ENCODE results near the gene MAPK9.

Gene MAPK9

GRCh38 chr5:180290568-180291233 is 1.2 kb downstream of the MAPK9 start:
- Mint-ChIP-seq H3K4me1 (peaks cover 53% of the 10 kb centered on the region), H3K4me3 (peak overlapping the region; percentile 80 to 93), H3K27me3 (no peaks in the 10 kb centered on the region), H3K9me3 (no peaks in the 10 kb centered on the region), H3K27ac (peak overlapping the region; percentile 55 to 81)
- DNase-seq, result no peak
- ATAC-seq, result no peak

DNA sequence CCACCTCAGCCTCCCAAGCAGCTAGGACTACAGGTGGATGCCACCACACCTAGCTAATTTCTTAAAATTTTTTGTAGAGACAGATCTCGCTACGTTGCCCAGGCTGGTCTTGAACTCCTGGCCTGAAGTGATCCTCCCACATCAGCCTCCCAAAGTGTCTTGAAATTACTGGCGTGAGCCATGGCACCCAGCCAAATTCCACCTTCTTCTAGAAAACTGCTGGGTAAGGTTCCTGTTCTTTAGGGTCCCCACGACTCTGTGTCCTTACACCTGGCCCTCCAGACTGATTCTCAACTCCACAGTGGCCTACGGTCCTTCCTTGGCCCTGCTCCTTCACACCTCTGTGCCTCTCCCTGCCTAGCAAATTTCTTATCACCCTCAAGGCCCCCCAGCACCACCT is 1.9 kb downstream of the MAPK9 start:
- Mint-ChIP-seq H3K4me1 (peaks cover 50% of the 10 kb centered on the region), H3K27me3 (no peaks in the 10 kb centered on the region), H3K27ac (no peak overlapping the region), H3K9me3 (no peaks in the 10 kb centered on the region), H3K4me3 (peak overlapping the region; percentile 80 to 93)
- DNase-seq (no peak), ATAC-seq (no peak)

DNA sequence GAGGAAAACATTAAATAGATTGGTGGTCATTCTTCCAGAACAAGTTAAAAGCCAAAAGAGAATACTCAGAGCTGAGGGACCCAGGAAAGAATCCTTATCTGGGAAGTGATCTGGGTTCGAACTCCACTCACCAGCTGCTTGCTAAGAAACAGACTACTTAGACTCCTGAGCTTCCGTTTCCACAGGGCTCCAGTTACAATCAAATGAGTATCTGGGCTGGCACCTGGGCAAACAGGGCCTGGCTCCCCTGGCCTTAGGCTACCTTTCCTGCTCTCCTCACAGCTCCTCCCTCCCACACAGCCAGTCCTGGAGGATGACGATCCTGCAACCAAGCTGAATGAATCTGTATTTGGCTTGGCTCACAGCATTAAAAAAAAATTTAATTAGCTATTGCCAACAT is 2.5 kb downstream of the MAPK9 start:
- H3K4me1 Mint-ChIP-seq, result peaks cover 44% of the 10 kb centered on the region
- H3K27ac Mint-ChIP-seq, result no peak overlapping the region
- H3K9me3 Mint-ChIP-seq, result no peaks in the 10 kb centered on the region
- ATAC-seq (no peak), DNase-seq (no peak)
- no peak overlapping the region for H3K4me3 Mint-ChIP-seq
- H3K27me3 Mint-ChIP-seq, result no peaks in the 10 kb centered on the region

GRCh38 chr5:180287868-180288267 is 4.0 kb downstream of the MAPK9 start:
- Mint-ChIP-seq H3K27me3 (no peaks in the 10 kb centered on the region), H3K4me1 (peaks cover 32% of the 10 kb centered on the region), H3K9me3 (no peaks in the 10 kb centered on the region), H3K4me3 (no peak overlapping the region), H3K27ac (no peak overlapping the region)
- ATAC-seq (no peak), DNase-seq (no peak)

- ATAC-seq (no peak), DNase-seq (no peak)
- H3K4me1 Mint-ChIP-seq, result peaks cover 27% of the 10 kb centered on the region
- no peak overlapping the region for H3K4me3 Mint-ChIP-seq
- H3K27ac Mint-ChIP-seq, result no peak overlapping the region
- peaks cover 0 to 3% of the 10 kb centered on the region in 2 donors for H3K9me3 Mint-ChIP-seq
- H3K27me3 Mint-ChIP-seq, result no peaks in the 10 kb centered on the region
These were observed 4.5 kb downstream of the MAPK9 start for GRCh38 chr5:180287404-180287803.

GRCh38 chr5:180284149-180284548 is 7.7 kb downstream of the MAPK9 start:
- Mint-ChIP-seq H3K9me3 (peaks cover 8 to 18% of the 10 kb centered on the region in 2 donors), H3K4me3 (no peak overlapping the region), H3K27me3 (no peaks in the 10 kb centered on the region), H3K27ac (no peak overlapping the region), H3K4me1 (peaks cover 7% of the 10 kb centered on the region)
- DNase-seq, result no peak
- ATAC-seq, result no peak

DNA sequence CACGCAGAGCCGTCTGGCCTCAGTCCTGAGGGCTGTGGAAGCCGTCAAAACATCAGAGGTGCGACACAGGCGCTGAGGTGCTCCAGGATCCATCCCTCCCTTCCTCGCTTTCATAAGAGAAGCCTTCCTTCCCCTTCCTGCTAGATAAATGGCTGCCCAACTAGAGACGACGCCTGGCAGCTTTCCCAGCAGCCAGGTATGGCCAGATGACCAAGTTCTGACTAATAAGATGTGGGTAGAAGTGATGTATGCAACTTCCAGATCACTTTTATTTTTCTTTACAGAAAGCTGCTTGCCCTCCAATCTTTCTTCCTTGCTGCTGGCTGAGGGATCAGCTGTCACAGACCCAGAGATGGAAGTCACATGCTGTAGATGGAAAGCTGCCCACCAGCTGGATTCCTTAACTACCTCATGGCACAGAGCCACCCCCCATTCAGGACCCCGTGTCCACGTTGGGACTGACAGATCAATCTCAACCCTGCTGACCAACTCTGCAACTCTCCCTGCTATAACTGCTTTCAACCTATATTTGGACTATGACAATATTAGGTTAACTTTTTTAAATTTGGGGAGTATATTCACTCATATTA is 8.8 kb downstream of the MAPK9 start:
- H3K4me1 Mint-ChIP-seq, result peaks cover 7% of the 10 kb centered on the region
- H3K27me3 Mint-ChIP-seq, result no peaks in the 10 kb centered on the region
- DNase-seq, result no peak
- H3K4me3 Mint-ChIP-seq, result no peak overlapping the region
- ATAC-seq, result no peak
- peaks cover 9 to 28% of the 10 kb centered on the region in 2 donors for H3K9me3 Mint-ChIP-seq
- H3K27ac Mint-ChIP-seq, result no peak overlapping the region

DNA sequence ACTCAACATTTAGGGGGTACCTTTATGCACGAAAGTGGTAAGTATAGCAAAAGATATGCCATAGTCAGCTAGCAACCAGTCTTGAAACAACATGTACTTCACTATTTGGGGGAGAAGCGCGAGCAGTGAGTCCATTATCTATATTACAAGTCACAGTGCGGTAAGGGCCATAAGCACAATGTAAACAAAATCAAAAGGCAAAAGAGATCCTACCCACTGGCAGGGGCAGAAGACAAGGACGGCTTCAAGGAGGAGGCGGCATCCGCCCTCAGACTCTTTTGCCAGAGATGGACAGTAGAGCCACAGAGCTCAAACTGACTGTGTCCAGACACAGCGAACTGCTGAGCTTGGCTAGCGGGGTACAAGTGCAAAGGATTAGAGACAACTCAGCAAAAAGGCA is 9.6 kb downstream of the MAPK9 start:
- no peak overlapping the region for H3K4me3 Mint-ChIP-seq
- H3K9me3 Mint-ChIP-seq, result peaks cover 11 to 31% of the 10 kb centered on the region in 2 donors
- ATAC-seq, result no peak
- no peaks in the 10 kb centered on the region for H3K4me1 Mint-ChIP-seq
- peak overlapping the region in 1 of 2 donors; percentile 73 for H3K27ac Mint-ChIP-seq
- no peaks in the 10 kb centered on the region for H3K27me3 Mint-ChIP-seq
- DNase-seq, result no peak

- Mint-ChIP-seq H3K27me3 (no peaks in the 10 kb centered on the region), H3K4me3 (no peak overlapping the region), H3K9me3 (peaks cover 15 to 35% of the 10 kb centered on the region in 2 donors), H3K4me1 (no peaks in the 10 kb centered on the region), H3K27ac (no peak overlapping the region)
- ATAC-seq (no peak), DNase-seq (no peak)
These were observed 10.2 kb downstream of the MAPK9 start for GRCh38 chr5:180281706-180282105.

DNA sequence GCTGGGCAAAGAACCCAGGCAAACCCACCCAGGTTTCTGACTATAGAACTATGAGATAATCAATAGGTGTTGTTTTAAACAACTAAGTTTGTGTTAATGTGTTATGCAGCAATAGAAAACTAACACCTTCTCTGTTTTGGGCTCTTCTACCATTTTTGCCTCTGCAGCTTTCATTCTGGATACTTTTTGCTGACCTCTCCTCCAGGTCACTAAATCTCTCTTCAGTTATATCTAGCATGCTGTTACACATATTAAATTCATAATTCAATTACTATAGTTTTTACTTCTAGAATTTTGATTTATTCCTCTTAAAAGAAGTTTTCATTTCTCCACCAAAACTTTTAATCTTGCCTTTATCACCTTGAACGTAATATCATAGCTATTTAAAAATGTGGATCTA is 17.2 kb downstream of the MAPK9 start:
- H3K9me3 Mint-ChIP-seq, result peaks cover 42 to 70% of the 10 kb centered on the region in 2 donors
- no peak overlapping the region for H3K4me3 Mint-ChIP-seq

GRCh38 chr5:180271221-180271620 is 20.7 kb downstream of the MAPK9 start:
- Mint-ChIP-seq H3K27ac (no peak overlapping the region), H3K4me3 (no peak overlapping the region), H3K9me3 (peaks cover 34 to 47% of the 10 kb centered on the region in 2 donors), H3K4me1 (no peaks in the 10 kb centered on the region), H3K27me3 (no peaks in the 10 kb centered on the region)
- ATAC-seq, result no peak
- DNase-seq, result no peak

More for the DNA sequence above, 17.2 kb downstream of the MAPK9 start:
- DNase-seq (no peak), ATAC-seq (no peak)
- no peak overlapping the region for H3K27ac Mint-ChIP-seq
- no peaks in the 10 kb centered on the region for H3K4me1 Mint-ChIP-seq
- no peaks in the 10 kb centered on the region for H3K27me3 Mint-ChIP-seq

DNA sequence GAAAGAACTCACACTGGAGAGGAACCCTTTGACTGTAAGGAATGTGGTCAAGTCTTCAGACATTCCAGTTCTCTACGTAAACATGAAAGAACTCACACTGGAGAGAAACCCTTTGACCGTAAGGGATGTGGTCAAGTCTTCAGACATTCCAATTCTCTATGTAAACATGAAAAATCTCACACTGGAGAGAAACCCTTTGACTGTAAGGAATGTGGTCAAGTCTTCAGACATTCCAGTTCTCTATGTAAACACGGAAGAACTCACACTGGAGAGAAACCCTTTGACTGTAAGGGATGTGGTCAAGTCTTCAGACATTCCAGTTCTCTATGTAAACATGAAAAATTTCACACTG is 32.6 kb downstream of the MAPK9 start:
- Mint-ChIP-seq H3K4me3 (no peak overlapping the region), H3K4me1 (no peaks in the 10 kb centered on the region), H3K27ac (no peak overlapping the region), H3K9me3 (peaks cover 51 to 61% of the 10 kb centered on the region in 2 donors), H3K27me3 (no peaks in the 10 kb centered on the region)
- no peak for ATAC-seq
- no peak for DNase-seq

DNA sequence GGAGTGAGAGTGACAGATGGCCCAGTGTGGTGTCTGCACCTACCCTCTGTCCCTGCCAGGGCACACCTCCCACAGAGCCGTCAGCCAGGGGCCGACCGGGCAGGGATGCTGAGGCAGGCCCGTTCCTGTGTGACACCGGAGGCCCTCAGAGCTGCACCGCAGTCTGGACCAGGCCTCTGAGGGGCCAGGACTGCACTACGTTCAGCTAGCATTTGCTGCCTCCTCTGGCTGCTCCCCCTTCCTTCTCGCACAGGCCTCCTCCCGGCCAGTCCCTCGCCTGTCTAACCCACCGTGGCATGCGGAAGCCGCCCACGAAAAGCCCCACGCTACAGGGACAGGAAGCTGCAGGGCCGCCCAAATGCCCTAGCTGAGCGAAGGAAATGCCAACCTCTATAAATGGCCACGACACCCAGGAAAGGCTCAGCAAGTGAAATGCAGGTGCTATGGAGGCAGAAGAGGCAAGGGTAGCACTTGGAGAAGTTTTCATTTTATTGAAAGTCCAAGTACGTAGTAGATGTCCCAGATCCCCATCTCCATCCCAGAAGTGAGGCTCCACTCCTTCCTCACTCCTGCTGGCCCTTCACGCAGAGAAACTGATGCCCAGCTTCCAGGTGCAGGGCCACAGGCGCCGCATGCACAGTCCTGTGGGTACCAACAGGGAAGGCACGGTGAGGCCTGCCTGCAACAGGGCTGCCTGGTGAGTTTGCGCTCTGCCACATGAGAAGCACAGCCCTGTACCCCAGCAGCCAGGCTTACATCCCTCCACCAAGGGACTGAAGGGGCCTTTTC is 38.7 kb downstream of the MAPK9 start:
- Mint-ChIP-seq H3K4me3 (no peak overlapping the region), H3K4me1 (no peaks in the 10 kb centered on the region), H3K27me3 (no peaks in the 10 kb centered on the region), H3K27ac (no peak overlapping the region), H3K9me3 (peaks cover 50 to 79% of the 10 kb centered on the region in 2 donors)
- ATAC-seq, result no peak
- no peak for DNase-seq

- no peak for DNase-seq
- Mint-ChIP-seq H3K9me3 (peaks cover 39 to 66% of the 10 kb centered on the region in 2 donors), H3K4me3 (no peak overlapping the region), H3K27me3 (no peaks in the 10 kb centered on the region), H3K27ac (no peak overlapping the region), H3K4me1 (no peaks in the 10 kb centered on the region)
- ATAC-seq, result no peak
These were observed 40.0 kb downstream of the MAPK9 start for GRCh38 chr5:180251887-180252286.

DNA sequence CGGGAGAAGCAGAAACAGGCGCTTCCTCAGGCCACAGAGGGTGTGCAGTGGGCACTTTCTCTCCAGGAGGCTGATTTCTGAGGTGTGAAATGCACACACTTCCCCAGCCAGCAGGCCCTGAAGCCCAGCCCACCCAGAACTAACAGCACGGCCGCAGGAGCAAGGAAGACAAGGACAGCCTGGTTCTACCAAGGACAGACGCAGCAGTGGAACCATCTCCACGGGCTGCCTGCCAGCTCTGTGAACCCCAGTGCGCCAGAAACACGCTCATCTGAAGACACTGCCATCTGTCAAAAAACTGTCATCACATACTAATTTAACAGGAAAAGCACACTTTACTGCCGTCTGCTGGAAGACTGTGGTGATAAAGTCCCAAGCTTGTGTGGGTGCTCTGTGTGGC is 40.7 kb downstream of the MAPK9 start:
- Mint-ChIP-seq H3K4me1 (no peaks in the 10 kb centered on the region), H3K4me3 (no peak overlapping the region), H3K9me3 (peaks cover 39 to 65% of the 10 kb centered on the region in 2 donors), H3K27ac (no peak overlapping the region), H3K27me3 (no peaks in the 10 kb centered on the region)
- ATAC-seq, result no peak
- no peak for DNase-seq

- no peak for DNase-seq
- Mint-ChIP-seq H3K4me3 (no peak overlapping the region), H3K9me3 (peaks cover 36 to 62% of the 10 kb centered on the region in 2 donors), H3K27ac (no peak overlapping the region), H3K4me1 (no peaks in the 10 kb centered on the region), H3K27me3 (no peaks in the 10 kb centered on the region)
- no peak for ATAC-seq
These were observed 41.6 kb downstream of the MAPK9 start for GRCh38 chr5:180250329-180250728.

All from stimulated activated naive CD8-positive, alpha-beta T cell treated with anti-CD3 and anti-CD28 coated beads, Interleukin-15, amount 100 ng/mL, for 72 hours (primary cell).